GM03348 (cell line): ENCODE data around the gene KANSL2.
A peak's percentile ranks its signal among the peaks of the same experiment; 100 is the strongest.
"Not testable (repeated sequence)": the region's sequence is repeated elsewhere in the genome, so short reads cannot be mapped to it uniquely, and the experiment has no call there.

Experiments used
- DNase-seq: peaks from one replicate; pipeline ENCODE4 v3.0.0; 2012; ENCODE audit warnings: low spot score

The KANSL2 gene

GRCh38 chr12:48682927-48683326 is 889 bp upstream of the KANSL2 start:
- DNase-seq: no peak

- DNase-seq: not testable (repeated sequence)
Measured at GRCh38 chr12:48682533-48682905, 481 bp upstream of the KANSL2 start.

- DNase-seq: peak; percentile 38
Measured at GRCh38 chr12:48681399-48681709, 684 bp downstream of the KANSL2 start.

GRCh38 chr12:48680861-48681260 is 1.2 kb downstream of the KANSL2 start:
- DNase-seq: no peak

GRCh38 chr12:48678551-48679185 is 3.4 kb downstream of the KANSL2 start:
- no peak for DNase-seq

- DNase-seq: no peak
Measured at GRCh38 chr12:48671231-48671856, 10.7 kb downstream of the KANSL2 start.

GRCh38 chr12:48668996-48669395 is 13.0 kb downstream of the KANSL2 start:
- DNase-seq: no peak

GRCh38 chr12:48659863-48660262 is 22.2 kb downstream of the KANSL2 start:
- DNase-seq: no peak

GRCh38 chr12:48651681-48652080 is 30.4 kb downstream of the KANSL2 start:
- no peak for DNase-seq

GRCh38 chr12:48645354-48645753 is 36.7 kb downstream of the KANSL2 start:
- DNase-seq: not testable (repeated sequence)

- DNase-seq: no peak
Measured at GRCh38 chr12:48643011-48643410, 39.0 kb downstream of the KANSL2 start.

GRCh38 chr12:48641752-48642555 is 40.1 kb downstream of the KANSL2 start:
- DNase-seq: not testable (repeated sequence)

- no peak for DNase-seq
Measured at GRCh38 chr12:48640854-48641253, 41.2 kb downstream of the KANSL2 start.

- DNase-seq: no peak
Measured at GRCh38 chr12:48640428-48640827, 41.6 kb downstream of the KANSL2 start.

GRCh38 chr12:48631071-48631470 is 51.0 kb downstream of the KANSL2 start:
- DNase-seq: no peak

GRCh38 chr12:48630346-48630745 is 51.7 kb downstream of the KANSL2 start:
- no peak for DNase-seq

- DNase-seq: no peak
Measured at GRCh38 chr12:48629541-48629940, 52.5 kb downstream of the KANSL2 start.

- DNase-seq: no peak
Measured at GRCh38 chr12:48627556-48627955, 54.5 kb downstream of the KANSL2 start.

GRCh38 chr12:48622997-48623396 is 59.0 kb downstream of the KANSL2 start:
- not testable (repeated sequence) for DNase-seq

GRCh38 chr12:48618541-48618940 is 63.5 kb downstream of the KANSL2 start:
- peak; percentile 86 for DNase-seq

GRCh38 chr12:48615681-48616080 is 66.4 kb downstream of the KANSL2 start:
- DNase-seq: no peak

- no peak for DNase-seq
Measured at GRCh38 chr12:48613321-48613720, 68.7 kb downstream of the KANSL2 start.
